ENCODE measurements around the gene APOBEC3F.
"Not testable (repeated sequence)": the region's sequence is repeated elsewhere in the genome, so short reads cannot be mapped to it uniquely, and the experiment has no call there.

The APOBEC3F gene

DNA sequence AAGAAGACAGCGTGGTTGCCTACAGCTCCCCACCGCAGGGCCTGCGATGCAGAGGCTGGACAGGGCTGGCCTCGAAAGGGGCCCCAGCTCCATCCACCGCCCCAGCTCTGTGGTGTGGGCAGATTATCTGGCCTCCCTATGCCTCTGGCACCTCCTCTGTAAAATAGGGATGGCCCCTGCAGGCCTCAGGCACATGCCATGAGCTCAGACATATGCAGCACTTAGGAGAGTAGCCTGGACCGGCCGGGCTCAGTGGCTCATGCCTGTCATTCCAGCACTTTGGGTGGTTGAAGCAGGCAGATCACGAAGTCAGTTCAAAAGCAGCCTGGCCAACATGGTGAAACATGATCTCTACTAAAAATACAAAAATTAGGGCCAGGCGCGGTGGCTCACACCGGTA lies 12.4 kb upstream of the APOBEC3F start:
- no peak for DNase-seq

DNA sequence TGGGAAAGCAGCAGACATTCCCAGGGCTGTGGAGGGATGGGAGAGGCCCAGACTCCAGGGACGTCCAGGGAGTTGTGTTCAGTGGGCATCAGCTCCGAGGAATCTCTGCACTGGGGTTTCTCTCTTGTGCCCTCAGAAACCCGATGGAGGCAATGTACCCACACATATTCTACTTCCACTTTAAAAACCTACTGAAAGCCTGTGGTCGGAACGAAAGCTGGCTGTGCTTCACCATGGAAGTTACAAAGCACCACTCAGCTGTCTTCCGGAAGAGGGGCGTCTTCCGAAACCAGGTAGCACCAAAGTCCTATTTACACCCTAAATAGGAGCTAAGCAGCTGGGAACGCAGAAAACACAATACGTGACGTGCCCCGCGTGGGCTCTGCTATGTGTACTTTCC lies 11.4 kb upstream of the APOBEC3F start:
- no peak for DNase-seq

DNA sequence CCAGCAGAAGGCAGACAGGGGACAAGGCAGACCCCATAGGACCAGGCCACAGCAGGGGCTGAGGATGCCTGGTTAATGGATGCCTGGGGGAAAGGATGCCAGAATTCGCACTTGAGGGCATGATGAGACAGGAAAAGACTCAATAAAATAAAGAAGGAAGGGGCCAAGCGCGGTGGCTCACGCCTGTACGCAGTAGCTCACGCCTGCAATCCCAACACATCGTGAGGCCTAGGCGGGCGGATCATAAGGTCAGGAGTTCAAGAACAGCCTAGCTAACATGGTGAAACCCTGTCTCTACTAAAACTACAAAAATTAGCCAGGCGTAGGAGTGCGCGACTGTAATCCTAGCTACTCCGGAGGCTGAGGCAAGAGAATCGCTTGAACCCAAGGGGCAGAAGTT lies 10.0 kb upstream of the APOBEC3F start:
- DNase-seq: no peak

DNA sequence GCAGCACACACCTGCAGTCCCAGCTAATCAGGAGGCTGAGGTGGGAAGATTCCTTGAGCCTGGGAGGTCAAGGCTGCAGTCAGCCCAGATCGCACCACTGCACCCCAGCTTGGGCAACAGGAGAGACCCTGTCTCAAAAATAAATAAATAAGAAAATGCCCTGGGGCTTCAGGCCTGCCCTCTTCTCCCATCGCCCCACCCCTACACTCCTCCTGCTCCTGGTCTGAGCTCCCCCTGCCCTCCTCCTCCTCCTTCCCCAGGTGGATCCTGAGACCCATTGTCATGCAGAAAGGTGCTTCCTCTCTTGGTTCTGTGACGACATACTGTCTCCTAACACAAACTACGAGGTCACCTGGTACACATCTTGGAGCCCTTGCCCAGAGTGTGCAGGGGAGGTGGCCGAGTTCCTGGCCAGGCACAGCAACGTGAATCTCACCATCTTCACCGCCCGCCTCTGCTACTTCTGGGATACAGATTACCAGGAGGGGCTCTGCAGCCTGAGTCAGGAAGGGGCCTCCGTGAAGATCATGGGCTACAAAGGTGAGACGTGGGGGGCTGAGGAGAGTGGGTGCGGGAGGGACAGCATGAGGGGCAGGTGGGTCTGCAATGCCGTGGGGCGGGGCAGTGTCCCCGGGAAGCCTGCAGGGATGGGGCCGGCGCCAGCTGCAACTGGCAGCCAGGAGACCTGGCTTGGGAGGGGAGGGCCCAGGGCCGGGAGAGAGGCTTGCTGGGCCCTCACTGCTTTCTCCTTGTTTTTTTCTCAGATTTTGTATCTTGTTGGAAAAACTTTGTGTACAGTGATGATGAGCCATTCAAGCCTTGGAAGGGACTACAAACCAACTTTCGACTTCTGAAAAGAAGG lies 9.0 kb upstream of the APOBEC3F start:
- not testable (repeated sequence) for DNase-seq

DNA sequence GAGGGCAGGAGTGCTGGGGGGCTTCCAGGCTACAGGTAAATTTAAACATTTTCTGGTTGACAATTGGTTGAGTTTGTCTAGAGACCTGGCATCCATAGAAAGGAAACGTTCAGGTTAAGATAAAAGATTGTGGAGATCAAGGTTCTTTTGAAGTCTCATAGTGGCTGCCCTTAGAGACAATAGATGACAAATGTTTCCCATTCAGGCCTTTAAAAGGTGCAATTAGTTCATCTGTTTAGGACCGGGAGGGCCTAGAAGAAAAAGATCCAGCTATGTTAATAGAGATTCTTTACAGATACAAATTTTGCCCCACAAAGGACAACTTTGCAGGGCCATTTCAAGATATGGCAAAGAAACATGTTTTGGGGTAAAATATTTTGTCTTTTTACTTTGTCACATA lies 3.6 kb upstream of the APOBEC3F start:
- DNase-seq: not testable (repeated sequence)

DNA sequence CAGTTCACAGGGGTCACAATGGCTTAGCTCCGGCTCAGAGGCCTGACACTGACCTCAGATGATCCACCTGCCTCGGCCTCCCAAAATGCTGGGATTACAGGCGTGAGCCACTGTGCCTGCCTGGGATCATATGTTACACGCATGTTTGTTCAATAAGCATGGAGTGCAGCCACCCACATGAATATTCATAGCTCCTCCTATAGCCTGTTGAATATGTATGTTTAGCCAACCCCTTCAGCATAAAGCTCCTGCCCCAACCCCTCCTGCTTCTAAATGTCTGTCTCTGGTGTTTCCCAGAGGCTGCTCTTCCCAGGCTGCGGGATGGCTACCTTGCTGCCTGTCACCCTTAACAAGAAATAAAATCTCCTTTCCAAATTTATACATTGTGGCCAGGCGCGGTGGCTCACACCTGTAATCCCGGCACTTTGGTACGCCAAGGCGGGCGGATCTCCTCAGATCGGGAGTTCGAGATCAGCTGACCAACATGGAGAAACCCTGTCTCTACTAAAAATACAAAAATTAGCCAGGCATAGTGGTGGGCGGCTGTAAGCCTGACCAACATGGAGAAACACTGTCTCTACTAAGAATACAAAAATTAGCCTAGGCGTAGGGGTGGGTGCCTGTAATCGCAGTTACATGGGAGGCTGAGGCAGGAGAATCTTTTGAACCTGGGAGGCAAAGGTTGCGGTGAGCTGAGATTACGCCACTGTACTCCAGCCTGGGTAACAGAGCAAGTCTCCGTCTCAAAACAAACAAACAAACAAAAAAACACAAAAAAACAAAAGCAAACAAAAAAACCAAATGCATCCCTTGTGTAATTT lies 1.1 kb upstream of the APOBEC3F start:
- no peak for DNase-seq

DNA sequence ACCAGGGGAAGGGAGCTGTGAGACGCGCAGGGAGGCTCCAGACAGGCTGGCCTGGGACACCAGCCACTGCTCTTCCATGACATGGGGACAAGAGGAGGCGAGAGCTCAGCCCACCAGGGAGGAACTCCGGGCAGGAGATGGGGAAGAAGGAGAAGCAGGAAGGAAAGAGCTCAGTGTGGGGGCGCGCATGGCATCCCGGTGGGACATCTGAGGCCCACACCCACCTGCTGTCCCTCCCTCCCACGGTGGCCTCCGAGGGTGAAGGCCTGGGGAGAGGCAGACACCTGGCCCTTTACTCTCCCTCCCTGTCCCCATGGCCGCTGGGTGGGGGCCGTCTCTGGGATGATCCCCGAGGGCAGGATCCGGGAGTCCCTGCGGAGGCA lies 518 bp upstream of the APOBEC3F start:
- DNase-seq: not testable (repeated sequence)

DNA sequence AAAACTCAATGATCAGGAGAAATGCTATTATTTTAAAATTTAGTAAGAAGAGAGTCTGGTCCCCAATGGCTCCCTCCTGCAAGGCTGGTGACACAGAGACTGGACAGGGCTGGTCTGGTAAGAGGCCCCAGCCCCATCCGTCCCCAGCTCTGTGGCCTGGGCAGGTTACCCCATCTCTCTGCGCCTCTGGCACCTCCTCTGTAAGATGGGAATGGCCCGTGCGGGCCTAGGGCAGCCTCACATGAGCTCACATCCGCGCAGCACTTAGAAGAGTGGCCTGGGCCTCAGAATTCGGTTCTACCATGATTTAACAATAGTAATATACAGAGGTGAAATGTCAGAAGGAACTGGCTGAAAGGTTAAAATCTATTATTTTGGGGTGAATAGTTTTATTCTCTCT lies 1.2 kb downstream of the APOBEC3F start:
- DNase-seq: no peak

DNA sequence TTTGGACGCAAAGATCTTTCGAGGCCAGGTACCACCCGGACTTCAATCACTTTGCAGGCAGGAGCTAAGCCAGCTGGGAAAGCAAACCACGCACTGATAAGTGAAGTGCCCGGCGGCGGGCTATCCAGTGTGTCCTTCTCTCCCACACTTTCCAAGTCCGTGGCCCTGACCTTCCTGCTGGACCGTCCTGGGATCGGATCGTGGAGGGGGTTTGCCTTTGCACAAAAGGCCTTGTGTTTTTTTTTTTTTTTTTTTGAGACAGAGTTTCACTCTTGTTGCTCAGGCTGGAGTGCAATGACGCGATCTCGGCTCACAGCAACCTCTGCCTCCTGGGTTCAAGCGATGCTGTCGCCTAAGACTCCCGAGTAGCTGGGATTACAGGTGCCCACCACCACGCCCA lies 2.4 kb downstream of the APOBEC3F start:
- not testable (repeated sequence) for DNase-seq

DNA sequence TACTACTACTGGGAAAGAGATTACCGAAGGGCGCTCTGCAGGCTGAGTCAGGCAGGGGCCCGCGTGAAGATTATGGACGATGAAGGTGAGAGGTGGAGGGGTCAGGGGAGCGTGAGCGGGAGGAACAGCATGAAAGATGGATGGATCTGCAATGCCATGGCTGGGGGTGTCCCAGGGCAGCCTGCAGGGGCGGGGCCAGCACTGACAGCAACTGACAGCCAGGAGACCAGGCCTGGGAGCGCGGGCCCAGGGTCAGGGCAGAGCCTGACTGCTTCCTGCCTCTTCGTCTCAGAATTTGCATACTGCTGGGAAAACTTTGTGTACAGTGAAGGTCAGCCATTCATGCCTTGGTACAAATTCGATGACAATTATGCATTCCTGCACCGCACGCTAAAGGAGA lies 4.5 kb downstream of the APOBEC3F start:
- not testable (repeated sequence) for DNase-seq

DNA sequence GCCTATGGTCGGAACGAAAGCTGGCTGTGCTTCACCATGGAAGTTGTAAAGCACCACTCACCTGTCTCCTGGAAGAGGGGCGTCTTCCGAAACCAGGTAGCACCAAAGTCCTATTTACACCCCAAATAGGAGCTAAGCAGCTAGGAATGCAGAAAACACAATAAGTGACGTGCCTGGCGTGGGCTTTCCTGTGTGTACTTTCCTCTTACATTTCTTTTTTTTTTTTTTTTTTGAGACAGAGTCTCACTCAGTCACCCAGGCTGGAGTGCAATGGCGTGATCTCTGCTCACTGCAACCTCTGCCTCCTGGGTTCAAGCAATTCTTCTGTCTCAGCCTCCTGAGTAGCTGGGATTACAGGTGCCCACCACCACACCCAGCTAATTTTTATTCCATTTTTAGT lies 8.8 kb downstream of the APOBEC3F start:
- DNase-seq: not testable (repeated sequence)

DNA sequence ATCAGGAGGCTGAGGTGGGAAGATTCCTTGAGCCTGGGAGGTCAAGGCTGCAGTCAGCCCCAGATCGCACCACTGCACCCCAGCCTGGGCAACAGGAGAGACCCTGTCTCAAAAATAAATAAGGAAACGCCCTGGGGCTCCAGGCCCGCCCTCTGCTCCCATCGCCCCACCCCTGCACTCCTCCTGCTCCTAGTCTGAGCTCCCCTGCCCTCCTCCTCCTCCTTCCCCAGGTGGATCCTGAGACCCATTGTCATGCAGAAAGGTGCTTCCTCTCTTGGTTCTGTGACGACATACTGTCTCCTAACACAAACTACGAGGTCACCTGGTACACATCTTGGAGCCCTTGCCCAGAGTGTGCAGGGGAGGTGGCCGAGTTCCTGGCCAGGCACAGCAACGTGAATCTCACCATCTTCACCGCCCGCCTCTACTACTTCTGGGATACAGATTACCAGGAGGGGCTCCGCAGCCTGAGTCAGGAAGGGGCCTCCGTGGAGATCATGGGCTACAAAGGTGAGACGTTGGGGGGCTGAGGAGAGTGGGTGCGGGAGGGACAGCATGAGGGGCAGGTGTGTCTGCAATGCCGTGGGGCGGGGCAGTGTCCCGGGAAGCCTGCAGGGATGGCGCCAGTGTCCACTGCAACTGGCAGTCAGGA lies 11.3 kb downstream of the APOBEC3F start:
- not testable (repeated sequence) for DNase-seq

DNA sequence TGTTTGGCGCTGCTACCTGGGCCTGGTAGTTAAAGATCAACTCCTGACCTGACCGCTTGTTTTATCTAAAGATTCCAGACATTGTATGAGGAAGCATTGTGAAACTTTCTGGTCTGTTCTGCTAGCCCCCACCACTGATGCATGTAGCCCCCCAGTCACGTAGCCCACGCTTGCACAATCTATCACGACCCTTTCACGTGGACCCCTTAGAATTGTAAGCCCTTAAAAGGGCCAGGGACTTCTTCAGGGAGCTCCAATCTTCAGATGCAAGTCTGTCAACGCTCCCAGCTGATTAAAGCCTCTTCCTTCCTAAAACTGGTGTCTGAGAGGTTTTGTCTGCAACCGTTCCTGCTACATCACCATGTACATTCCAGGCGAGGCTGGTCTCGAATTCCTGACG lies 15.0 kb downstream of the APOBEC3F start:
- no peak for DNase-seq

DNA sequence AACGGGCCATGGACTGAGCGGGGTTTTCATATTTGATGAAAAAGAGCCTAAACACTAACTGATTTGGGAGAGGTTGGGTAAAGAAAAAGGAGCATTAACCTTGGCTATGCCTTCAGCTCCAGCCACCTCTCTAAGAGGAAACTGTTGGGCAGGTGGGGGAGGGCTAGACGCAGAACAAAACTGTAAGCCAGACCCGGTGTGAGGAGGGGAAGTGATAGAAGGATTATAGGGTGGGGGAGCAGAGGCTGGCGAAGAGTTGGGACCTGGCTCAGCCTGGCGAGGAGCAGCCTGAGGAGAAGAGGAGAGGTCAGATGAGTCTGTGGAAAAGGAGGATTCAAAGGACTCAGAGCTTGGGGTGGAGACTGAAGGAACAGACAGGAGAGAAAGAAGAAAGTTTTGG lies 20.6 kb downstream of the APOBEC3F start:
- not testable (repeated sequence) for DNase-seq

DNA sequence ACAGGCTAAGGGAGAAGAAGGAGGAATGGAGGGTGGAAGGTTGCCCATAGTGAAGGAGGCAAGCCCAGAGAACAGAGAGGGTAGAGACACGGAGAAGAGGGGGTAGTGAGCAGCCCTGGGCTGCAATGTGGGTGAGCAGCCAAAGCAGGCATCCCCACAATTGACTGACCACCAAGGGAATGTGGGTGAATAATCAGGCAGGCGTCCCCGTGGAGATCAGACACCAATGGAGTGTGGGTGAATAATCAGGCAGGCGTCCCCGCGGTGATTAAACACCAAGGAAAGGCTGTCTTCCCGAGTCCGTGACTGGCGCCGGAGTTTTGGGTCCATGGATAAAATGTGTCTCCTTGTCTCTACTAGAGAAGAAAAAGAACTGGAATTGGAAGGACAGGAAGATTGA lies 21.3 kb downstream of the APOBEC3F start:
- DNase-seq: not testable (repeated sequence)

DNA sequence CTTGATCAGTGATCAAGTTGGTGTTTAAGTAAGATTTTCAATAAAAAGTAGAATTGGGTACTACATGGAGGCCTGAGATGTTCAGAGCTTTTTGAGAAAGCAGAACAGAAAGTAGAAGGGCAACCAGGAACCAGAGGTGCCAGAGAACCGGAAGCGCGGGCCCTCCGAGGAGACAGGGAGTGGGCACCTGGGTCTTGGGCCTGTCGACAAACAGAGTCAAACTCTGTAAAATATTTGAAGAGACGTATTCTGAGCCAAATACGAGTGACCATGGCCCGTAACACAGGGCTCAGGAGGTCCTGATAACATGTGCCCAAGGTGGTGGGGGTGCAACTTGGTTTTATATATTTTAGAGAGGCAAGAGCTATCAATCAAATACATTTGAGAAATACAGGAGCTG lies 23.2 kb downstream of the APOBEC3F start:
- DNase-seq: not testable (repeated sequence)

DNA sequence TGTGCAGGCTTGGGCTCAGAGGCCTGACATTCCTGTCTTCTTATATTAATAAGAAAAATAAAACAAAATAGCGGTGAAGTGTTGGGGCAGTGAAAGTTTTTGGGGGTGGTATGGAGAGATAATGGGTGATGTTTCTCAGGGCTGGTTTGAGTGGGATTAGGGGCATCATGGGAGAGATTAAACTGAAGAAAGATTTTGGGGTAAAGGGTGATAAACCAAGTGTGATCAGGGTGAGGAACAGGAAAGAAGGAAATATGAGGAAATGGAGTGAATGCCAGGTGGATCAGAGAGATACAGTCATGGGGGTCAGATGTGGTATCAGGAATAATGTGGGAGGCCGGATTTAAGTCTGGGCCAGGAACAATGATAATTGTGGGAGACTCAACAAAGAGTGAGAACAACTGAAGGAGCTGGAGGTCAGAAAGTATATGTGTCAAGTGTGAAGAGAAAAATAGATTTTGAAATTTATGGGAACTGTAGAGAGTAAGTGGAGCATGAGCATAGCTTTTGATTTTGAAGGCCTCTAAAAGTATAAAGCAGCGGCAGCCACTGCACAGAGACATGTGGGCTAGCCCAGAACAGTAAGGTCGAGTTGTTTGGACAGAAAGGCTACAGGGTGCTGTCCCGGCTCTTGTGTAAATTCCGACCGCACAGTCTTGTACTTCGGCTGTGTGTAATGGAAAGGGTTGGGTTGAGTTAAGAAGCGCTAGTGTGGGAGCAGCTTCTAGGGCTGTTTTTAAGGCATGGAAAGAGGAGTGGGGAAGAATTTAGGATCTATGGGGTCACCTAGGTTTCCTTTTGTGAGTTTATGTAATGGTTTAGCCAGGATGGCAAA lies 26.0 kb downstream of the APOBEC3F start:
- DNase-seq: not testable (repeated sequence)

DNA sequence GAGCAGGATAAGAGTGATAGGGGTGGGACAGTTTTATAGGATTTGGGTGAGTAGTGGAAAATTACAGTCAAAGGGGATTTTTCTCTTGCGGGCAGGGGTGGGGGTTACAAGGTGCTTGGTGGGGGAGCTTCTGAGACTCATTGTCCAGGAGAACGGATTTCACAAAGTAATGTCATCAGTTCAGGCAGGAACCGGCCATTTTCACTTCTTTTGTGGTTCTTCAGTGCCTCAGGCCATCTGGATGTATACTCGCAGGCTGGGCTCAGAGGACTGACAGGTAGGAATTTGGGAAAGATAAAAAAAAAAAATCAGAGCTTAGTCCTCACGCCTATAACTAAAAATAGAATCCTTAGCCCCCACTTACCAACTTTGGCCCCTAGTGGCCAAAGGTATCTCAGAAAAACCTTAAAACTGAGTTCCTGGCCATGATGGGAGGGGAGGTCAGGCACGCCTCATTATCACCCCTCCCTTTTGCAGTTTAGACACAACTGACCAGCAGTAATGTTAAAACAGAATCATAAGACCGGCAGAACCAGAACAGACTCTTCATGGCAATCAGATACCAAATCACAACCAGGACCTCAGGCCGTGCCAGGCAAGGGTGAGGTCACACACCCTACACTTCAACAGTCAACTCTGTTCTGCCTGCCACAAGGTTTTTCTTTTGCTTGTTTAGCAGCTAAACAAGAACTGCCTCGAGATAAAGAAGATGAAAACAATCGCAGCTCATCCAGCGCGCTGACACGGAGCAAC lies 27.5 kb downstream of the APOBEC3F start:
- no peak for DNase-seq

DNA sequence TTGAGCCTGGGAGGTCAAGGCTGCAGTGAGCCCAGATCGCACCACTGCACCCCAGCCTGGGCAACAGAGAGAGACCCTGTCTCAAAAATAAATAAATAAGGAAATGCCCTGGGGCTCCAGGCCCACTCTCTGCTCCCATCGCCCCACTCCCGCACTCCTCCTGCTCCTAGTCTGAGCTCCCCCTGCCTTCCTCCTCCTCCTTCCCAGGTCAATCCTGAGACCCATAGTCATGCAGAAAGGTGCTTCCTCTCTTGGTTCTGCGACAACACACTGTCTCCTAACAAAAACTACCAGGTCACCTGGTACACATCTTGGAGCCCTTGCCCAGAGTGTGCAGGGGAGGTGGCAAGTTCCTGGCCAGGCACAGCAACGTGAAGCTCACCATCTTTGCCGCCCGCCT lies 29.5 kb downstream of the APOBEC3F start:
- DNase-seq: no peak

DNA sequence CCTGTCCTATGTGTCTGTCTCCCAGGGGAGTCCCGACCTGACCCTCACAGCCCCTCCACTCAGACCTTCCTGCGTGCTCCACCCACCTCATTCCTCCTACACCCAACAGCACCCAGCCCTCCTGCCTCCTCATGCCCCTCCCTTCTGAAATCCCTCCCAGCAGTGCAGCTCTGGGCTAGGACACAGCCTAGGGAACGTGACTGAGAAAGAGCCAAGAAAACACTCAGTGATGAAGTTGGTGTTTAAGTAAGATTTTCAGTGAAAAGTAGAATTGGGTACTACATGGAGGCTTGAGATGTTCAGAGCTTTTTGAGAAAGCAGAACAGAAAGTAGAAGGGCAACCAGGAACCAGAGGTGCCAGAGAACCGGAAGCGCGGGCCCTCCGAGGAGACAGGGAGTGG lies 31.9 kb downstream of the APOBEC3F start:
- not testable (repeated sequence) for DNase-seq

DNA sequence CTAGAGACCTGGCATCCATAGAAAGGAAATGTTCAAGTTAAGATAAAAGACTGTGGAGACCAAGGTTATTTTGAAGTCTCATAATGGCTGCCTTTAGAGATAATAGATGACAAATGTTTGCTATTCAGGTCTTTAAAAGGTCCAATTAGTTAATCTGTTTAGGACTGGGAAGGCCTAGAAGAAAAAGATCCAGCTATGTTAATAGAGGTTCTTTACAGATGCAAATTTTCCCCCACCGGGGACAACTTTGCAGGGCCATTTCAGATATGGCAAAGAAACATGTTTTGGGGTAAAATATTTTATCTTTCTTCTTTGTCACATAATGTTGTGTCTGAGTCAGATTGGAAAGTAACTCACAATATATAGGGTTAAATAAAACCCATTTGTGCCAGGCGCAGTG lies 33.3 kb downstream of the APOBEC3F start:
- no peak for DNase-seq
